HepG2 (cell line): ENCODE results near the gene LHPP. TPM values are rescaled to one million over a fixed set of nuclear protein-coding genes. Genes with fewer than 3 reads are reported as not detected.

Source experiments
- AGO2 ChIP-seq: fragments of 200-400 bp; formaldehyde crosslinking; optimal IDR thresholded peaks from 2 replicates; pipeline ENCODE3; 2017; ENCODE audit warnings: mild to moderate bottlenecking, low read depth, low read length, moderate library complexity
- ARHGAP35 ChIP-seq: sonication (generic); formaldehyde crosslinking; IDR thresholded peaks from 2 replicates; pipeline ENCODE4 v1.9.0; 2022; ENCODE audit warnings: mild to moderate bottlenecking, inconsistent platforms, moderate library complexity, missing genetic modification reagents, borderline replicate concordance
- BRCA1 ChIP-seq: sonication (generic); formaldehyde crosslinking; IDR thresholded peaks from 2 replicates; pipeline ENCODE4 v1.4.0; 2020; ENCODE audit warnings: missing genetic modification reagents
- DBP ChIP-seq: sonication (generic); formaldehyde crosslinking; IDR thresholded peaks from 2 replicates; pipeline ENCODE4 v1.4.0; 2020; ENCODE audit warnings: missing genetic modification reagents; ENCODE audit errors: not compliant biosample characterization
- EZH2 ChIP-seq: conservative IDR thresholded peaks from 2 replicates; pipeline ENCODE4 v1.6.1; 2012; ENCODE audit warnings: mild to moderate bottlenecking, low read depth, low read length, moderate library complexity
- HNF4G ChIP-seq, 2 experiments: sonication (generic) in 1 of 2; formaldehyde crosslinking in 1 of 2; IDR thresholded peaks; 2 replicates each; pipeline versions ENCODE4 v1.4.0 to v1.6.1; 2011 to 2020; ENCODE audit warnings: borderline replicate concordance in 2 of 2, low read depth in 2 of 2, mild to moderate bottlenecking in 2 of 2, low read length in 1 of 2, missing genetic modification reagents in 1 of 2, moderate library complexity in 1 of 2
- KLF15 ChIP-seq: sonication (generic); formaldehyde crosslinking; IDR thresholded peaks from 2 replicates; pipeline ENCODE4 v1.8.1; 2023; ENCODE audit warnings: borderline replicate concordance, mild to moderate bottlenecking, inconsistent platforms, missing genetic modification reagents, mixed read lengths
- MTF2 ChIP-seq: sonication (generic); formaldehyde crosslinking; IDR thresholded peaks from 2 replicates; pipeline ENCODE4 v1.5.0; 2020; ENCODE audit warnings: missing genetic modification reagents, borderline replicate concordance
- NR2F2 ChIP-seq: IDR thresholded peaks from 2 replicates; pipeline ENCODE4 v1.6.1; 2012; ENCODE audit warnings: low read depth, inconsistent platforms, borderline replicate concordance
- PLRG1 ChIP-seq: fragments of 450-650 bp; conservative IDR thresholded peaks from 2 replicates; pipeline ENCODE4 v1.6.1; 2016
- RAD51 ChIP-seq: fragments of 450-650 bp; IDR thresholded peaks from 2 replicates; pipeline ENCODE4 v1.6.1; 2016; ENCODE audit warnings: borderline replicate concordance
- SCMH1 ChIP-seq: sonication (generic); formaldehyde crosslinking; IDR thresholded peaks from 2 replicates; pipeline ENCODE4 v1.9.0; 2021; ENCODE audit warnings: missing genetic modification reagents, mild to moderate bottlenecking, borderline replicate concordance
- SOX13 ChIP-seq, 3 experiments: fragments of 450-650 bp in 1 of 3; sonication (generic) in 1 of 3; formaldehyde crosslinking in 1 of 3; IDR thresholded peaks in 2 of 3; conservative IDR thresholded peaks in 1 of 3; 2 replicates each; pipeline versions ENCODE4 v1.5.0 to v1.6.1; 2016 to 2020; ENCODE audit warnings: antibody characterized with exemption in 1 of 3, mild to moderate bottlenecking in 1 of 3, missing compliant biosample characterization in 1 of 3, missing genetic modification reagents in 1 of 3, moderate library complexity in 1 of 3
- TAF15 ChIP-seq: fragments of 200-400 bp; formaldehyde crosslinking; IDR thresholded peaks from one replicate; pipeline ENCODE4 v1.6.1; 2018; ENCODE audit warnings: mild to moderate bottlenecking, low read depth, low read length; ENCODE audit not compliant: poor library complexity, severe bottlenecking
- TEAD2 ChIP-seq: sonication (generic); formaldehyde crosslinking; IDR thresholded peaks from 2 replicates; pipeline ENCODE4 v1.9.0; 2021; ENCODE audit warnings: missing genetic modification reagents
- ZKSCAN5 ChIP-seq: sonication (generic); formaldehyde crosslinking; IDR thresholded peaks from 2 replicates; pipeline ENCODE4 v1.5.1; 2020; ENCODE audit warnings: mild to moderate bottlenecking, missing genetic modification reagents
- ZMAT3 ChIP-seq: sonication (generic); formaldehyde crosslinking; conservative IDR thresholded peaks from 2 replicates; pipeline ENCODE4 v1.7.0; 2021; ENCODE audit warnings: missing genetic modification reagents
- ZNF24 ChIP-seq: fragments of 450-650 bp; IDR thresholded peaks from 2 replicates; pipeline ENCODE4 v1.6.1; 2017; ENCODE audit warnings: antibody characterized with exemption, mild to moderate bottlenecking
- ZNF367 ChIP-seq: sonication (generic); formaldehyde crosslinking; IDR thresholded peaks from 2 replicates; pipeline ENCODE4 v1.4.0; 2020; ENCODE audit warnings: missing genetic modification reagents, borderline replicate concordance
- ZNF383 ChIP-seq: sonication (generic); formaldehyde crosslinking; IDR thresholded peaks from 2 replicates; pipeline ENCODE4 v1.4.0; 2020; ENCODE audit warnings: missing genetic modification reagents, mild to moderate bottlenecking, borderline replicate concordance
- ZZZ3 ChIP-seq: sonication (generic); formaldehyde crosslinking; IDR thresholded peaks from 2 replicates; pipeline ENCODE4 v1.4.0; 2020; ENCODE audit warnings: missing genetic modification reagents, mild to moderate bottlenecking, borderline replicate concordance
- polyA plus RNA-seq, 8 experiments: library from polyadenylated mRNA; depleted of rRNA in 3 of 8; stranded (reverse) in 7 of 8; unstranded in 1 of 8; fragments of >200 nt; fragmentation: Illumina TruSeq in 4 of 8; extraction: Trizol in 4 of 8; gene quantifications; 2 replicates each; pipeline versions ENCODE4 v1.2.1 to v1.2.3, GENCODE V29; 2011 to 2016; ENCODE audit warnings: low read depth in 4 of 8, missing spikeins in 1 of 8, mixed read lengths in 1 of 8; ENCODE audit not compliant: insufficient read depth in 1 of 8
- total RNA-seq, 5 experiments: library from RNA; depleted of rRNA; stranded (reverse); fragments of >200 nt; fragmentation: Illumina TruSeq; extraction: Trizol; gene quantifications; 2 replicates each; pipeline ENCODE4 v1.2.3, GENCODE V29; 2016; ENCODE audit warnings: low read depth in 1 of 5

The LHPP gene
- total and polyA plus RNA-seq, 2 of the 13 experiments (the other 11 are each of a cell fraction or from before 2014, with no cell fraction given) = 5.2 to 13.1 TPM

GRCh38 chr10:124470544-124471434 lies 9.2 kb downstream of the LHPP start (continued):
- TF ChIP-seq SOX13 (IDR thresholded peaks at IDR 0.05) (peak; percentile 86), SOX13 (CRISPR knock-in tag; conservative IDR thresholded peaks at IDR 0.05 in 1 of 2, IDR thresholded peaks at IDR 0.05 in 1 of 2) (peak in 1 of 2 experiments; percentile 93; a peak in 2 of 4 replicates), ZNF367 (CRISPR knock-in tag) (no peak), NR2F2 (peak; percentile 84), ZKSCAN5 (CRISPR knock-in tag) (peak; percentile 54; the same call in 1 of the 2 replicates), ZMAT3 (CRISPR knock-in tag) (peak; percentile 75; the same call in 1 of the 2 replicates), ZNF383 (no peak), ARHGAP35 (CRISPR knock-in tag) (peak; percentile 66; the same call in 1 of the 2 replicates), BRCA1 (CRISPR knock-in tag) (0 out of 2 replicates have a peak, but pooled peaks have one; percentile 29), HNF4G (IDR thresholded peaks at IDR 0.05; ENCODE audit: borderline replicate concordance, low read depth, low read length) (peak; percentile 99), HNF4G (CRISPR knock-in tag; IDR thresholded peaks at IDR 0.05; ENCODE audit: borderline replicate concordance, low read depth) (peak; percentile 96), TEAD2 (CRISPR knock-in tag) (no peak), ZNF24 (no peak), RAD51 (no peak), KLF15 (0 out of 2 replicates have a peak, but pooled peaks have one; percentile 48), SCMH1 (CRISPR knock-in tag) (no peak), ZZZ3 (CRISPR knock-in tag) (no peak), PLRG1 (no peak), TAF15 (no peak), DBP (CRISPR knock-in tag) (no peak), EZH2 (no peak), MTF2 (CRISPR knock-in tag) (no peak), AGO2 (no peak)
